HepG2 (cell line): Measurements from ENCODE around the gene TMED6. TPM values are rescaled to one million over a fixed set of nuclear protein-coding genes. Genes with fewer than 3 reads are reported as not detected.

Source experiments
- ARID5B ChIP-seq: IDR thresholded peaks from 2 replicates; pipeline ENCODE4 v1.4.0; 2020; ENCODE audit warnings: mild to moderate bottlenecking, missing genetic modification reagents
- BRF2 ChIP-seq: sonication (generic); formaldehyde crosslinking; IDR thresholded peaks from 2 replicates; pipeline ENCODE4 v1.8.1; 2022; ENCODE audit warnings: mild to moderate bottlenecking, missing genetic modification reagents
- HES4 ChIP-seq: sonication (generic); formaldehyde crosslinking; IDR thresholded peaks from 2 replicates; pipeline ENCODE4 v1.9.0; 2021; ENCODE audit warnings: mild to moderate bottlenecking, missing genetic modification reagents, borderline replicate concordance
- HNRNPLL ChIP-seq: fragments of 200-400 bp; formaldehyde crosslinking; IDR thresholded peaks from 2 replicates; pipeline ENCODE4 v1.6.1; 2017; ENCODE audit warnings: mild to moderate bottlenecking, low read depth, low read length; ENCODE audit not compliant: poor library complexity, severe bottlenecking
- KMT2A ChIP-seq: sonication (generic); formaldehyde crosslinking; IDR thresholded peaks from 2 replicates; pipeline ENCODE4 v1.4.0; 2020; ENCODE audit warnings: missing genetic modification reagents
- KMT2B ChIP-seq: IDR thresholded peaks from 2 replicates; pipeline ENCODE4 v1.6.1; 2016; ENCODE audit warnings: missing genetic modification reagents, missing compliant biosample characterization
- MYNN ChIP-seq: sonication (generic); formaldehyde crosslinking; IDR thresholded peaks from 2 replicates; pipeline ENCODE4 v1.4.0; 2020; ENCODE audit warnings: mild to moderate bottlenecking, low read depth, missing genetic modification reagents
- SALL1 ChIP-seq: sonication (generic); formaldehyde crosslinking; IDR thresholded peaks from 2 replicates; pipeline ENCODE4 v1.8.0; 2022; ENCODE audit warnings: mild to moderate bottlenecking, missing genetic modification reagents
- SMC3 ChIP-seq: IDR thresholded peaks from 2 replicates; pipeline ENCODE4 v1.6.1; 2011; ENCODE audit warnings: low read length, improper control_type of control experiment
- TCF12 ChIP-seq, 2 experiments: fragments of 450-650 bp in 1 of 2; sonication (generic) in 1 of 2; formaldehyde crosslinking in 1 of 2; IDR thresholded peaks; 2 replicates each; pipeline versions ENCODE4 v1.6.1 to v1.8.0; 2017 to 2022; ENCODE audit warnings: antibody characterized with exemption in 1 of 2, mild to moderate bottlenecking in 1 of 2, missing genetic modification reagents in 1 of 2, moderate library complexity in 1 of 2
- TEAD2 ChIP-seq: sonication (generic); formaldehyde crosslinking; IDR thresholded peaks from 2 replicates; pipeline ENCODE4 v1.9.0; 2021; ENCODE audit warnings: missing genetic modification reagents
- ZBTB43 ChIP-seq: sonication (generic); formaldehyde crosslinking; conservative IDR thresholded peaks from 2 replicates; pipeline ENCODE4 v1.4.0; 2020; ENCODE audit warnings: missing genetic modification reagents
- ZKSCAN5 ChIP-seq: sonication (generic); formaldehyde crosslinking; IDR thresholded peaks from 2 replicates; pipeline ENCODE4 v1.5.1; 2020; ENCODE audit warnings: mild to moderate bottlenecking, missing genetic modification reagents
- ZMYM2 ChIP-seq: sonication (generic); formaldehyde crosslinking; IDR thresholded peaks from 2 replicates; pipeline ENCODE4 v1.8.0; 2022; ENCODE audit warnings: mild to moderate bottlenecking, missing genetic modification reagents
- ZNF138 ChIP-seq: sonication (generic); formaldehyde crosslinking; IDR thresholded peaks from 2 replicates; pipeline ENCODE4 v1.5.0; 2020; ENCODE audit warnings: mild to moderate bottlenecking, low read depth, missing genetic modification reagents
- ZNF34 ChIP-seq: sonication (generic); formaldehyde crosslinking; IDR thresholded peaks from 2 replicates; pipeline ENCODE4 v1.4.0; 2020; ENCODE audit warnings: mild to moderate bottlenecking, missing genetic modification reagents, borderline replicate concordance
- ZNF468 ChIP-seq: sonication (generic); formaldehyde crosslinking; IDR thresholded peaks from 2 replicates; pipeline ENCODE4 v1.8.0; 2022; ENCODE audit warnings: mild to moderate bottlenecking, moderate library complexity, missing genetic modification reagents
- ZNF512 ChIP-seq: sonication (generic); formaldehyde crosslinking; IDR thresholded peaks from 2 replicates; pipeline ENCODE4 v1.4.0; 2020; ENCODE audit warnings: mild to moderate bottlenecking, missing genetic modification reagents
- polyA plus RNA-seq, 8 experiments: library from polyadenylated mRNA; depleted of rRNA in 3 of 8; stranded (reverse) in 7 of 8; unstranded in 1 of 8; fragments of >200 nt; fragmentation: Illumina TruSeq in 4 of 8; extraction: Trizol in 4 of 8; gene quantifications; 2 replicates each; pipeline versions ENCODE4 v1.2.1 to v1.2.3, GENCODE V29; 2011 to 2016; ENCODE audit warnings: low read depth in 4 of 8, missing spikeins in 1 of 8, mixed read lengths in 1 of 8; ENCODE audit not compliant: insufficient read depth in 1 of 8
- total RNA-seq, 5 experiments: library from RNA; depleted of rRNA; stranded (reverse); fragments of >200 nt; fragmentation: Illumina TruSeq; extraction: Trizol; gene quantifications; 2 replicates each; pipeline ENCODE4 v1.2.3, GENCODE V29; 2016; ENCODE audit warnings: low read depth in 1 of 5
- TF ChIP-seq, protein P1 (sequence below): sonication (generic); formaldehyde crosslinking; IDR thresholded peaks from 2 replicates; pipeline ENCODE4 v1.4.0; 2020; ENCODE audit warnings: missing genetic modification reagents, low read depth, mild to moderate bottlenecking, borderline replicate concordance

Gene TMED6
- total and polyA plus RNA-seq, 2 of the 13 experiments (the other 11 are each of a cell fraction or from before 2014, with no cell fraction given), result 9.8 to 14.4 TPM

- TF ChIP-seq MYNN (CRISPR knock-in tag) (peak; percentile 78; the same call in 1 of the 2 replicates), ZNF468 (CRISPR knock-in tag) (no peak), KMT2A (no peak; the same call in 1 of the 2 replicates), BRF2 (peak; percentile 46; the same call in 1 of the 2 replicates), ARID5B (CRISPR knock-in tag) (peak; percentile 29; the same call in 1 of the 2 replicates), HNRNPLL (peak; percentile 38), SMC3 (no peak), TEAD2 (CRISPR knock-in tag) (0 out of 2 replicates have a peak, but pooled peaks have one; percentile 17), ZNF34 (CRISPR knock-in tag) (peak; percentile 83; the same call in 1 of the 2 replicates), SALL1 (peak; percentile 12), ZKSCAN5 (no peak), ZBTB43 (CRISPR knock-in tag) (peak; percentile 5; the same call in 1 of the 2 replicates), ZNF512 (CRISPR knock-in tag) (peak; percentile 24; the same call in 1 of the 2 replicates), HES4 (peak; percentile 82; the same call in 1 of the 2 replicates), KMT2B (CRISPR knock-in tag) (peak; percentile 35; the same call in 1 of the 2 replicates), TCF12 (IDR thresholded peaks at IDR 0.05) (no peak), TCF12 (CRISPR knock-in tag; IDR thresholded peaks at IDR 0.05) (0 out of 2 replicates have a peak, but pooled peaks have one; percentile 12), ZMYM2 (CRISPR knock-in tag) (peak; percentile 50; the same call in 1 of the 2 replicates), ZNF138 (peak; percentile 44)
- TF ChIP-seq, protein P1, sequence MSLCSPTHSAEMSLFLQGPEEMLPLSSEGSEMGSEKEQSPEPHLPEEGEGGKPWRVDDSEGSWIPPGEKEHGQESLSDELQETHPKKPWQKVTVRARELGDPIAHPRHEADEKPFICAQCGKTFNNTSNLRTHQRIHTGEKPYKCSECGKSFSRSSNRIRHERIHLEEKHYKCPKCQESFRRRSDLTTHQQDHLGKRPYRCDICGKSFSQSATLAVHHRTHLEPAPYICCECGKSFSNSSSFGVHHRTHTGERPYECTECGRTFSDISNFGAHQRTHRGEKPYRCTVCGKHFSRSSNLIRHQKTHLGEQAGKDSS (CRISPR knock-in tag), result peak; percentile 49; the same call in 1 of the 2 replicates
Observed at GRCh38 chr16:69311533-69312387, 39.8 kb downstream of the TMED6 start (continued).
